GM12872 (cell line): ENCODE results near the gene RBM20.

Experiments
- CTCF ChIP-seq: IDR thresholded peaks from 3 replicates; pipeline ENCODE4 v1.5.1; 2011; ENCODE audit warnings: low read depth, mild to moderate bottlenecking, low read length, moderate library complexity; ENCODE audit not compliant: insufficient read depth

The RBM20 gene

GRCh38 chr10:110648692-110649346, 4.7 kb downstream of the RBM20 start:
- no peak for TF ChIP-seq CTCF

- TF ChIP-seq CTCF = no peak
Observed at GRCh38 chr10:110649347-110650264, 5.5 kb downstream of the RBM20 start.

DNA sequence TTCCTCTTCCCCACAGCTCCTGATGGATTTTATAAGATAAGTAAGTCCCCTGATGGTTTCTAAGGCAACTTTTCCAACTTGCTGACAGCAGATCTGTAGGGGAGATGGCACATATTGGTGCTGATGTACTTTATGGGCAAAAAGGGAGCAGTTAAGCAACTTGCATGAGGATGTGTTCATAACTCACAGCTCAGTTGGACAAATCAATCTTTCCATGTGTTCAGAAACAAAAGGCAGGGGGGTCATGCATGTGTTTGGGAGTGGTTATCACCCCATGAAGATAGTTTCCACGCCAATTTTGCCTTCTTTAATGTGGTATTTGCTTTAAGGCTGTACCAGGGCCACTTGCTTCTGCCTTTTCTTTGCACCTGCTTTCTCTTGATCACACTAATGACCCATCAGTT, 6.1 kb downstream of the RBM20 start:
- no peak for TF ChIP-seq CTCF

GRCh38 chr10:110651044-110651958, 7.2 kb downstream of the RBM20 start:
- no peak for TF ChIP-seq CTCF

DNA sequence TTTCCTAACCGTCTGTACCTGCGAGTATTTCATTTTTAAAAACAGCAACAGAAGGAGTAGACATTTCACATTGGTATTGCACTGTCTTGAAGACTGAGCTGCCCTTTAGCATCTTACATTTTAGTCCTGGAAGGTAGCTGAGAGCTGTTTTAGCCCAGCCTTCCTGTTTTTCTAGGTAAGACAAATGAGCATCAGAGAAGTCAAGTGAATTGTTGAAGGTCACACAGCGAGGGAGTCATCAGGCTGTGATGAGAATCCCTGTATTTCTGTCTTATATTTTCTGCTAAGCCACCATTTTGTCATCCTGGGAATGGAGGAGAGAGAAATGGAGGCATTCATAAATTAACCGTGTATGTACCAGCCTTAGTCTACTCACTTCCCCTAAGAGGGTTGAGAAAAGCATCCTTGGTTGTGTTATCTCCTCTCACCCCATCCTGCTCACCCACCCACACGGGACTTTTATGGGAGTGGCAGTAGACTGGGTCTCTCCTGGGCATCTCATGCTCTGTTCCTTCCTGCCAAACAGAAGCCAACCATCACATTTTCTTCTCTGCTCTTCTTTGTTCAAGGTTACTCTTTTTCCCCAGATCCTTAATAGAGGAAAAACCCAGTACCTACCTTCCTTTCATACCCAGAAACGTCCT, 8.5 kb downstream of the RBM20 start:
- TF ChIP-seq CTCF = no peak

DNA sequence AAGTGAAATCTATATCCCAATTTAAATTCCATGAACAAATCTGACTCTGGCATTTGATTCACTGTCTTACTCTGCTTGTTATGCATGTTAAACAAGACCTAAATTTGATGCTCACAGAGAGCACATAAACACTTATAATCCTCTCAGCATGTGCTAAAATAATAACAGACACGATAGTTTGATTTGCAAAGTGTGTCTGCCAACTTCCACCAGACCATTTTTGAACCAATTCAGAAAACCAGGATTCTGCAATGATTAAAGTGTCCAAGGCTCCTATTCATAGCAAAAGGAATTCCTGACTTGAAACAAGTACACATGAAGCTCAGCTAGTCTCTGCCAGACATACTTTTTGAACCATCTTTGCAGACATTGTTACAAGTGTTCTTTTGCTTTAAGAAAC, 11.2 kb downstream of the RBM20 start:
- TF ChIP-seq CTCF = no peak
